GM13977 (cell line): ENCODE measurements around the gene RPGRIP1L.

ENCODE experiments used
- DNase-seq: peaks from one replicate; pipeline ENCODE4 v3.0.0; 2012; ENCODE audit warnings: low spot score
- in situ Hi-C: fragments of 300-500 bp; cut with MboI; formaldehyde crosslinking; loops from one replicate; pipeline ENCODE4 v1.12.0; 2022; ENCODE audit warnings: low sequenced_read_pairs, low pct_unique_long_range_greater_than_20kb, mixed read lengths, inconsistent platforms; ENCODE audit not compliant: unreplicated experiment
- TF ChIP-seq, protein P1 (sequence below): IDR thresholded peaks from 2 replicates; pipeline ENCODE4 v1.5.1; 2012; ENCODE audit warnings: mild to moderate bottlenecking, control low read depth; ENCODE audit not compliant: insufficient read depth; ENCODE audit errors: extremely low read depth, missing control alignments

The RPGRIP1L gene

DNA sequence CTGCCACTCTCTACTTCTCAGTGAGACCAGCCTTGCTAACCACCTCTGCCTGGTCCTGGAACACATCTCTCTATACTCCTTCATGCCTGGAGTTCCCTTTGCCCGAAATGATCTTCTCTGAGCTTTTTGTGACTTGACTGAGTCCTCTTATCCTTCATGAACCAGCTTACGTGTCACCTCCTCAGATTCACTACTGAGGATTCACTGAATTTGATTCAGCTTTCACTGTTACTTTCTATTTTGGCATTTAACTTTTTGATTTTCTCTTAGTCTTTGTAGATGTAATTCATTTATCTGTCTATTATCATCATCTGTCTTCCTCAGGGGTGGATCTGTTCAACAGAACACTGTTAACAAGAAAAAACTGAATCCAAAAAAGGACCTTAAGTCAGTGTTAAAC, 95.6 kb downstream of the RPGRIP1L start:
- TF ChIP-seq, protein P1, sequence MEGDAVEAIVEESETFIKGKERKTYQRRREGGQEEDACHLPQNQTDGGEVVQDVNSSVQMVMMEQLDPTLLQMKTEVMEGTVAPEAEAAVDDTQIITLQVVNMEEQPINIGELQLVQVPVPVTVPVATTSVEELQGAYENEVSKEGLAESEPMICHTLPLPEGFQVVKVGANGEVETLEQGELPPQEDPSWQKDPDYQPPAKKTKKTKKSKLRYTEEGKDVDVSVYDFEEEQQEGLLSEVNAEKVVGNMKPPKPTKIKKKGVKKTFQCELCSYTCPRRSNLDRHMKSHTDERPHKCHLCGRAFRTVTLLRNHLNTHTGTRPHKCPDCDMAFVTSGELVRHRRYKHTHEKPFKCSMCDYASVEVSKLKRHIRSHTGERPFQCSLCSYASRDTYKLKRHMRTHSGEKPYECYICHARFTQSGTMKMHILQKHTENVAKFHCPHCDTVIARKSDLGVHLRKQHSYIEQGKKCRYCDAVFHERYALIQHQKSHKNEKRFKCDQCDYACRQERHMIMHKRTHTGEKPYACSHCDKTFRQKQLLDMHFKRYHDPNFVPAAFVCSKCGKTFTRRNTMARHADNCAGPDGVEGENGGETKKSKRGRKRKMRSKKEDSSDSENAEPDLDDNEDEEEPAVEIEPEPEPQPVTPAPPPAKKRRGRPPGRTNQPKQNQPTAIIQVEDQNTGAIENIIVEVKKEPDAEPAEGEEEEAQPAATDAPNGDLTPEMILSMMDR: no peak
- no peak for DNase-seq
- in situ Hi-C loops: no loop called here

DNA sequence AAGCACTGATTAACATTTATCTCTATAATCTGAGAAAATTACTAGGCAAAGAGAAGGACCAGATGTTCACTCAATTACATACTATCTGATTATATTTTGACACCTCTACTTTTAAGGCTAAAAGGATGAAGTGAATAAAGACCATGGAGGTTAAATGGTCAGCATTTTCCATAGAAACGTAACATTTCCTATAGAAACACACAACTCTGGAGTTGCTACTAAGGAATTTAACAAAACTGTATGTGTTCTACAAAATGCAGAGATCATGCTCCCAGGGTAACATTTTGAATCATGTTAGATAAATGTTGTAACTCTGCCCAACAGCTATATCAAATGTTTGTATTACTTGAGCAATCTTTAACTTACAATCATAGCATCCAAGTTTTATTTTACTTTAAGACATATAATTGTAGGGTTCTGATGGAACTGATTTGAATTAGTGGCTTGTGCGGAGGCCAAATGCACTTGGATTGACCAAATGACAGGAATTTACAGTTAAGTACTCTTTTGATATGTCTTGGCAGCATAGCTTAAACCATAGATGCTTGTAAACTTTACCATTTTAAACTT, 97.7 kb downstream of the RPGRIP1L start:
- TF ChIP-seq, protein P1: no peak
- DNase-seq: no peak
- in situ Hi-C loops: no loop called here

DNA sequence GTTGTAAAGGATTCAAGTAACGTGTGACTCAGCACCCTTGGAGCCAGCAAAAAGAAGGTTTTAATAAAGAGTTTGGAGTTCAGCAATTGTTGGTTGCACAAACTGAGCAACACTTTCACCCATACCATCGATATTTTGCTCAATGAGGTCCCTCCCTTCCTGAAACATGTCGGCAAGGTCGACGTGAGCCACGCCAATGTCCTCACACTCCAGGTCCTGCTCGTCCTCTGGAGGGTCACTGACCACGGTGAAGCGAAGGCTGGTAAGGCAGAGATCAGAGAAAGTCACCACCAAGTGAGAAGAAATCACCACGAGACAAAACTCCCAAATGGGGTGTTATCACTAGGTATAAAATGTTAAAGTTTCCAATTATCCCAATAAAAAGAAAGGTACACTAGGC, 98.3 kb downstream of the RPGRIP1L start:
- DNase-seq: no peak
- TF ChIP-seq, protein P1: no peak
- in situ Hi-C loops: no loop called here

DNA sequence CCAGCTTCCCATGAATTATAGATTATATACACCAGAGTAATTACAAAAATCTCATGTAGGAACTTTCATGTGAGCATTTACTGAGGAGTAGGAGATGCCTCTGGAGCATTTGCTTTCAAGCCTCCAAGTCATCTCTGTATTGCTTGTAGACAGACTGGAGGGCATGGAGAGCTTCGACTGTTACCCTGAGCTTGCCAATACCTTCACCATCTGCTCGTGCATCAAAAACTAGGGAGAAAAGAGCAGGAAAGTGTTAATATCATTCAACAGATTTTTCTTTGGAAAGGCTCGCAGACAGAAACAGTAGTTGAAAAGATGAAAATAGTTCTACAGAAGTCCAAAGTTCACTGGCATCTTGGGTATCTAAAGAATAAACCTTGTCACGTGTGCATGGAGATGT, 101.7 kb downstream of the RPGRIP1L start:
- TF ChIP-seq, protein P1: no peak
- DNase-seq: no peak
- in situ Hi-C loops: no loop called here

DNA sequence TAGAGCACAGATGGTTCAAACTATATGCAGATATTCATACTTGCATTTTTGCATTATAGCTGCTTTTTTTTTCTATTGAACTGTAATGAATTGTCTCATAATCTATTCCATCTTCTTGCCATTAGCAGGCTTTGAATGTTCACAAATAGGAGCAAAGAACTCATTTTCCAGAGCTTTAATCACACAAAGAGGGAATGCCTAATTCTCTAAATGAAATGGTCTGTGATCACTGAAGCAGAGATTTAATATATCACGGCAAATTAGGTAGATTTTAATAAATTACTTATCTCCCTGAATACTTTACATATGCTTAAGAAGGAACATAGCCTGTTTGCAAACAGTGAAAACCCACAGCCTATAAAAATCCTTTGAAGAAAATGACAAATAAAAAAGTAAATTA, 103.0 kb downstream of the RPGRIP1L start:
- TF ChIP-seq, protein P1: no peak
- DNase-seq: no peak
- in situ Hi-C loops: no loop called here

DNA sequence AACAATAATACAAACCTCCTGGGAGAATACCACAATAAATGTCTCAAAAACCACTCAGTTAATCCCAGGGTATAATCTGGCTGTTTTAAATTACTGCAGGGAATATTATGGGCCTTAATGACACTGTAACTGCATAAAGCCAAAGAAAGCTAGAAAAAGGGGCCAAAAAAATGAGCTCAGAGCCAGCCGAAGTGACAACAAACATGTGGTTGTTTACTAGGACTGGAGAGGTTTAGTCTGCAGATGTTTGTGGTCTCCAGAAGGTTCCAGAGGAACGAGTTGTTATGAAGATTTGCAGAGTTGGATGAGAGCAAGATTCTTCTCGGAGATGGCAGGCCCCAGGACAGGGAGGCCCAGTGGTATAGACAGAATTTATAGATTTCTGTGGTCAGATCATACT, 103.5 kb downstream of the RPGRIP1L start:
- TF ChIP-seq, protein P1: no peak
- in situ Hi-C loops: no loop called here
- no peak for DNase-seq

DNA sequence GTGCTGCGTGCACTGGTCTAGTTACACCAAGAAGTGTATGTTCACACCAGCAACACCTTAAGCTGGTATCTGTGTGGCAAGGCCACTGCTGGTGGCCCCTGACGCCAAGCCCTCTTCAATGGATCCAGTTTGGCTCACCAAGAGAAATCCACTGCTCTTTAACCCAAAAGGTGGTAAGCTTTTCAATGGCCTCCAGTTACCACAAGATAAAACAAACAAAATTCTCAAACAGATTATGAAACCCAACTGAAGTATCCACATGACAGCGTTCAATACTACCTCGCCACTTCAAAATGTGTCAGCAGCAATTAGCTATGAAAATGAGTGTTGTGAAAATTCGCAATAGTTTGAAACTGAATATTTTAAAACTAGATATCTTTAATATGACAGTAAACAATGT, 104.1 kb downstream of the RPGRIP1L start:
- TF ChIP-seq, protein P1: no peak
- no peak for DNase-seq
- in situ Hi-C loops: no loop called here
